ENCODE measurements around the gene CD209. TPM values are rescaled to one million over a fixed set of nuclear protein-coding genes. Genes with fewer than 3 reads are reported as not detected.

Gene CD209, protein sequence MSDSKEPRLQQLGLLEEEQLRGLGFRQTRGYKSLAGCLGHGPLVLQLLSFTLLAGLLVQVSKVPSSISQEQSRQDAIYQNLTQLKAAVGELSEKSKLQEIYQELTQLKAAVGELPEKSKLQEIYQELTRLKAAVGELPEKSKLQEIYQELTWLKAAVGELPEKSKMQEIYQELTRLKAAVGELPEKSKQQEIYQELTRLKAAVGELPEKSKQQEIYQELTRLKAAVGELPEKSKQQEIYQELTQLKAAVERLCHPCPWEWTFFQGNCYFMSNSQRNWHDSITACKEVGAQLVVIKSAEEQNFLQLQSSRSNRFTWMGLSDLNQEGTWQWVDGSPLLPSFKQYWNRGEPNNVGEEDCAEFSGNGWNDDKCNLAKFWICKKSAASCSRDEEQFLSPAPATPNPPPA
- not detected in 2 replicates for total RNA-seq

DNA sequence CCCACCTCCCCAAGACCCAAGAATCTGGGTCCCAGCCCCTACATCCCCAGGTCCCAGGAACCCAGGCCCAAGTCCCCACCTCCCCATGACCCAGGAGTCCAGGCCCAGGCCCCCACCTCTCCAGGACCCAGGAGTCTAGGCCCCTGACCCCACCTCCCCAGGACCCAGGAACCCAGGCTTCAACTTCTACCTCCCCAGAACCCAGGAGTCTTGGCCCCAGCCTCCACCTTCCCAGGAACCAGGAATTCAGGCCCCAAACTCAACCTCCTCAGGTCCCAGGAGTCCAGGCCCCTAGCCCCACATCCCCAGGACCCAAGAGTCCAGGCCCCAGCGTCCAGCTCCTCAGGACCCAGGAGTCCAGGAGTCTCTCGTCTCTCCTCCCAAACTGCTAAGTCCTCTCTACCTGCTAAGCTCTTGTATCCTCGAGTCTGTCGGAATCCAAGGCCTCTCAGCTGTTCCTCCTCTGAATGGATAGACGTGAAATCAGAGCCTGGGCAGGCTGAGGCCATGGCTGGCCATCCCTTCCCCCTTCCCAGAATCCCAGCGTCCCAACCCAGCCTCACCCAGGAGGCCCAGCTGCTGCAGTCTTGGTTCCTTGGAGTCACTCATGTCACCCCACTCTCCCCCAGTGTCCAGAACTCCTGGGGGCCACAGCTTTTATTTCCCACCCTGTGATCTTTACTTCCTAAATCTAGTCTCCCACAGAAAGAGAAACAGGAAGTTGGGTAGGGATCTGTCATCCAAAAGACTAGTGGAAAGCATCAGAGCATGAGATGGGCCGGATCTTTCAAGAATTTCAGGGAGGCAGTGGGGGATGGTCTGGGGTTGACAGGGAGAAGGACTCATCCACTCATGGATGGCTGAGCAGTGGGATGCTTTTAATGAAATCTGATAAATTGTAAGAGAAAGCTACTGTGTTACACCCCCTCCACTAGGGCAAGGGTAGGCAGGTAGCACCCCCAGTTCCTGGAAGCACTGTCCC, at the start of gene CD209:
Gene CD209 (minus strand): TSS at position 632 of the 982 bp plus-strand sequence. CDS start 23 bp downstream, at position 609.

GRCh38 chr19:7762719-7763293, 15.5 kb upstream of the CD209 start, which contains the start of gene CLEC4M:
TSS of gene CLEC4M (plus strand) at chr19:7763243. CDS start at chr19:7763267, 24 bp downstream.

DNA sequence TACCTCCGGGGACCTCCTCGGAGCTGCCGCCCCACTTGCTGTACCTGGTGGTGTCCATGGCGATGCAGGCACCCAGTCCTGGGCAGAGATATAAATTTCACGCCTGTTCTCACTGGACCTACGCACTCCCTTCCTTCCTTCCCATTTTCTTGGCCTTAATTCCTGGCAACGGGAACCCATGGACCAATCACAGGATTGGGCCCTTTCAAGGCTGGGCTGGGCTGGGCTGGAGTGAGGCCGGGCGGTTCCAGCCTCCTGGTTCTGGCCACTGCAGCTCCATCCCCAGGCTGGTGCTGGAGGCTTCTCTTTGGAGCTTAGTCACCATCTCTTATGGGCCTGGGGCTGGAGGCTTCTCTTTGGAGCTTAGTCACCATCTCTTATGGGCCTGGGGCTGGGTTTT, 15.3 kb downstream of the CD209 start, which contains the start of gene CLEC4G:
Gene CLEC4G (minus strand): TSS at position 66 of the 400 bp plus-strand sequence. CDS start 8 bp downstream, at position 58.

DNA sequence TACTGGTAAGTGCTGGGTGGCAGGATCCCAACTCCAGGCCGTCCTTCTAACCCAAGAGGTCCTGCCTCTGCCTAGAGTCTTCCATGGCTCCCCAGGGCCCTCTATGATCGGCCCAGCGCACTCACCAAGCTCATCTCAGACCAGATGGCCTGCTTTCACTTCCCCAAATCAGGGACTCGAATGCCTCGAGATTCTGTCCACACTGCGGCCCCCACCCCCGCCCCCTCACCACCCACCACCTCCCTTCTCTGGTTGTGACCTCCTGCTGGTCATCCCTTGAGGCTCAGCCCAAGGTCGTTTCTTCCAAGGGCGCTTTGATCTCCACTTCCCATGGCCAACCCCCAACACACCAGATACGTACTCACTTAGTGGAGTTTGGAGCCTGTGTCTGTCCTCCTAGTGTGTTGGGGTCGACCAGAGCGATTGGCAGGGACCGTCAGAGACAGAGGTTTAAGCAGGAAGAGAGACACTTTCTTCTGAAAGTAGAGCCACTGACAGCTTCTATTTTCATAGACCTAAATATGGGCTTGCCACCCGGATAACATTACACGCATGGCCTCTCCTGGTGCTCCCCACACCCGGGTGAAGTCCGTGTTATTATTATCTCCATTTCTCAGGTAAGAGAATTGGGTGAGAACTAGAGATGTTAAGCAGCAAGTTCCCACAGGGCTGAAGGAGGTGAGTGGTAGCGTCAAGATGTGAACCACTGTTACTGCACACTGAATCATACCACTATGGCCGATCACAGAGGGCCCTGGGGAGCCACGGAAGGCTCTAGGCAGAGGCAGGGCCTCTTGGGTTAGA, 45.5 kb downstream of the CD209 start, which contains the start of gene FCER2:
Gene FCER2 (minus strand): TSS at position 478 of the 804 bp plus-strand sequence. CDS start 2,371 bp downstream, outside the sequence.

Other genes starting within 250 kb of the CD209 start
- 18.5 and 22.7 TPM in 2 replicates for gene ZNF358, start 231.4 kb downstream of the CD209 start, total RNA-seq
- 5.7 and 8.4 TPM in 2 replicates for gene MCOLN1, start 224.9 kb downstream of the CD209 start, total RNA-seq
- gene PNPLA6, start 211.8 kb downstream of the CD209 start, total RNA-seq: 57.8 and 64.2 TPM in 2 replicates
- gene CAMSAP3, start 151.7 kb downstream of the CD209 start, total RNA-seq: not detected in 2 replicates
- 26.4 and 28.4 TPM in 2 replicates for gene XAB2, start 118.0 kb downstream of the CD209 start, total RNA-seq
- gene PET100, start 117.7 kb downstream of the CD209 start, total RNA-seq: 6.4 and 11.1 TPM in 2 replicates
- gene PCP2, start 113.8 kb downstream of the CD209 start, total RNA-seq: not detected in 2 replicates
- 0.76 and 1.7 TPM in 2 replicates for gene STXBP2, start 110.4 kb downstream of the CD209 start, total RNA-seq
- not detected in 2 replicates for gene RETN, start 78.5 kb downstream of the CD209 start, total RNA-seq
- gene MCEMP1, start 70.4 kb downstream of the CD209 start, total RNA-seq: not detected in 2 replicates
- gene TRAPPC5, start 66.7 kb downstream of the CD209 start, total RNA-seq: 40.4 and 41.4 TPM in 2 replicates
- gene FCER2, start 45.4 kb downstream of the CD209 start, total RNA-seq: not detected in 2 replicates
- gene CLEC4G, start 15.4 kb downstream of the CD209 start, total RNA-seq: not detected in 2 replicates
- gene CLEC4M, start 15.7 kb upstream of the CD209 start, total RNA-seq: not detected in 2 replicates
- 14.4 and 14.5 TPM in 2 replicates for gene EVI5L, start 82.7 kb upstream of the CD209 start, total RNA-seq
- gene PRR36, start 126.9 kb upstream of the CD209 start, total RNA-seq: not detected in 2 replicates
- 6.1 and 7.8 TPM in 2 replicates for gene LRRC8E, start 141.0 kb upstream of the CD209 start, total RNA-seq
- gene MAP2K7, start 156.3 kb upstream of the CD209 start, total RNA-seq: 9.5 and 9.7 TPM in 2 replicates
- gene TGFBR3L, start 167.3 kb upstream of the CD209 start, total RNA-seq: 0.26 and 0.76 TPM in 2 replicates
- 23.7 and 25.9 TPM in 2 replicates for gene SNAPC2, start 172.8 kb upstream of the CD209 start, total RNA-seq
- gene CTXN1, start 178.6 kb upstream of the CD209 start, total RNA-seq: 1.1 and 1.3 TPM in 2 replicates
- gene TIMM44, start 196.1 kb upstream of the CD209 start, total RNA-seq: 39.9 and 48.3 TPM in 2 replicates

All from articular chondrocyte of knee joint (primary cell).